HG03139 (cell line): ENCODE measurements around the gene EEA1.
A peak's percentile ranks its signal among the peaks of the same experiment; 100 is the strongest.

Source experiments
- ATAC-seq: cut with Tn5 transposase; IDR thresholded peaks from one replicate; pipeline ENCODE4 v1.9.1; 2021; ENCODE audit not compliant: unreplicated experiment

EEA1 gene

GRCh38 chr12:92938638-92939037 is 9.5 kb upstream of the EEA1 start:
- ATAC-seq, result no peak

DNA sequence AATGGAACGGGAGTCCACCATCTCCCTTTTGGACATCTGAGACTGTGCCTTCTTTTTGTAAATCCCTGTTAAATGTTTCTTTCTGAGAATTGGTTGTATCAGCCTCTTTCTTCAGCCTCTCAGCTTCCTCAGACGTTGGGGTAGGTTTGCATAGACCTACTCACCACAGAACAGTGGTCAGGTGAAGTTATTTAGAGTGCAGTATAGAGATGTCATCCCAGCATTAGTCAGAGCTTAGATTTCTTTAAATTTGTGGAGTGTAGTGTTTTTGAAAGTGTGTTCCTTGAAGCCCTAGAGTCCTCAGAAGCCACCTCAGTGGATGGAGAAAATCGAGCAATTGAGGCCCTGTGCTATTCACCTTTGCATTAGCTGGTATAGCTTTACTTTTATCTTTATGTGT is 8.9 kb upstream of the EEA1 start:
- ATAC-seq, result no peak

DNA sequence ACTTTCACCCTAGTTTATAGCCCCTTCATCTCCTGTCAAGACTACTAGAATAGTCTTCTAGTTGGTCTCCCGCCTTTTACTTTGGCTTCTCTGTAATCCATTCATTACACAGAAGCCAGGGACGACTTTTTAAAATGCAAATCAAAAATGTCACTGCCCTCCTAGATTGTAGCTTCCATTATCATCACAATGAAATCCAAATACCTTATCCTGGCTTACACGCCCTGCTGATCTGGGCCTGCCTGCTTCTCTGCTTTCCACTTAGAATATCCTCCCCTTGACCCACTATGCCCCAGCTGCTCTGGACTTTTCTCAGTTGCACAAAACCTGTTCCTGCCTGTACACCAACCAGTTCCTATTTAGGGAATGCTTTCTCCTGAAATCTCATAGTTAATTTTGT is 4.5 kb upstream of the EEA1 start:
- ATAC-seq, result no peak

DNA sequence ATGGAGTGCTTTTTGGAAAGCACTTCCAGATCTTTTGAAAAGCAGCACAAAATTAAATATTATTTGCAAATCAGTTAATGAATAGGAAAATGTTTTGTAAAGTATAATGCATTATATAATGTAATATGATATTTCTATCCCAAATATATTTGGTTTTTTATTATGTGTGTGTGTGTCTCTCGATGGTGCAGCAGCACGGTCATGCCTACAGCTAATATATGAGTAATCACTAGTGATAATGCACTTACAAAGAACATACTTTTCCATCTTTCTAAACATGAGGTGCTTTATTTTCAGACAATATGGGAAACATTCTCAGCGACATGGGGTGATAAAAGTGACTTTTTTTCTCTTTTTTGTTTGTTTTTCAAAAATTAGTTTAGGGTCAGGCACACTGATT is 1.3 kb upstream of the EEA1 start:
- no peak for ATAC-seq

- ATAC-seq, result no peak
Observed at GRCh38 chr12:92929983-92930382, 888 bp upstream of the EEA1 start.

- ATAC-seq, result peak; percentile 8
Observed at GRCh38 chr12:92928421-92928961, 604 bp downstream of the EEA1 start.

GRCh38 chr12:92927436-92928281 is 1.4 kb downstream of the EEA1 start:
- ATAC-seq, result no peak

DNA sequence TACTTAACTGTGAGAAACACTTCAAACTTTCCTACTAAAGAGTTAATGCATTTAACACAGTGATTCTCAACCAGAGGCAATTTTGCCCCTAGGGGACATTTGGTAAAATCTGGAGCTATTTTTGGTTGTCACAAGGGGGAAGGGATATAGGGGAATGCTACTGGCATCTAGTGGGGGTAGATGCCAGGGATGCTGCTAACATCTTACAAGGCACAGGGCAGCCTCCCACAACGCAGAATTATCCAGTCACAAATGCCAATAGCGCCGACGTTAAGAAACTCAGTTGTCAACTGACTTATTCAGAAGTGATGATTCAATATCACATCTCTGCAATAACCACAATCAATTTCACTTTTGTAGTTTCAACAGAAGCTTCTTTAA is 2.0 kb downstream of the EEA1 start:
- ATAC-seq, result no peak

DNA sequence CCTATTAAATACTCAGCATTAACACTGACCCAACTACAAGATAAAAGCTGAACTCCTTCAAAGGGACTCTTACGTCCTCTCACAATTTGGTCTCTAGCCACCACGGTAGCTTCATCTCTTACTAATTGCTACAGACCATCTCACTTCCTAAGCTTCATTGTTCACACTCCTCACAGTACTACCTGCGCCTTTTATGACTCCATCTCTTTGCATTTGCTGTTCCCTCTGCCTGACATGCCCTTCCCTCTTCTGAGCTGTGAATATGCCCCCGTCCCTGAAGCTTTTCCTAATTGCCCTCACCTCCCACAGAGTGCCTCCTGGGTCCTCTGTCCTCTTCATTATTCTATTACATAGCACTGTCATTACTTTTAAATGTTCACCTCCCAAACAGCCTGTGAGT is 2.5 kb downstream of the EEA1 start:
- no peak for ATAC-seq

DNA sequence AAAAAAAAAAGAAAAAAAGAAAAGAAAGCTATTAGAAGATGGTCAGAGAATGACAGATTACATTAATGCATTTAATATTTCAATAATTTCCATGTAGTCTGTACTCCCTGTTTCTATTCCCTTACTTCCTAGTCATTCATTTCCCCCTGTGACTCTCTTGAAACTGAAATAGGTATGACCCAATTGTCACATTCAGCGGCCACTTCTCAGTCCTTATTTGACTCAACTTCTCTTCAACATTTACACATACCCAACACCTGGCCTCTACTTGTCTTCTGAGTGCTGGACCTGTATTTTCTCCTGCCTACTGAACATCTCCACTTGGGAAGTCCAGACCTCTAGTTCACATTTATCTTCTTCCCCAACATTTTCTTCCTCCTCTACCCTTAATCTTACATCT is 7.2 kb downstream of the EEA1 start:
- ATAC-seq, result peak; percentile 96

GRCh38 chr12:92915365-92915764 is 13.7 kb downstream of the EEA1 start:
- ATAC-seq, result no peak

GRCh38 chr12:92914170-92914569 is 14.9 kb downstream of the EEA1 start:
- ATAC-seq, result no peak

DNA sequence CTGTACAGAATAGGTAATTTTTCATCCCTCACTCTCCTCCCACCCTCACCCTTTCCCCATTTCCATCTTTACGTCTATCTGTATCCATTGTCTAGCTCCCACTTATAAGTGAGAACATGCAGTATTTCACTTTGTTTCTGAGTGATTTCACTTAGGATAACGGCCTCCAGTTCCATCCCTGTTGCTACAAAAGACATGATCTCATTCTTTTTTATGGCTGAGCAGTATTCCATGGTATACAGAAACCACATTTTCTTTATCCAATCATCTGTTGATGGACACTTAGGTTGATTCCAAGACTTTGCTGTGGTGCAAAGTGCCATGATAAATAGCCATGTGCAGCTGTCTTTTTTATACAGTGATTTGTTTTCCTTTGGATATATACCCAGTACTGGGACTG is 16.4 kb downstream of the EEA1 start:
- ATAC-seq, result no peak

- ATAC-seq, result no peak
Observed at GRCh38 chr12:92912052-92912451, 17.0 kb downstream of the EEA1 start.

GRCh38 chr12:92911339-92911738 is 17.8 kb downstream of the EEA1 start:
- no peak for ATAC-seq

DNA sequence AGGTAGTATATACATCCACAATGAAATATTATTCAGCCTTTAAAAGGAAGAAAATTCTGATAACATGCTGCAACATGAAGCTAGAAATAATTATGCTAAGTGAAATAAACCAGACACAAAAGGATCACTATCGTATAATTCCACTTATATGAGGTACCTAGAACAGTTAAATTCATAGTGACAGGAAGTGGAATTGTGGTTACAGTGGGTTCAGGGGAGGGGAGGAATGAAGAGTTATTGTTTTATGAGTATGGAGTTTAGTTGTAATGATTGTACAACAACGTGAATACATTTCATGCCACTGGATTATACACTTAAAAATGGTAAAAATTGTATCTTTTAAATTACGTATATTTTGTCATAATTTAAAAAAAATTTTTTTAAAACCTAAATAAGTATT is 21.0 kb downstream of the EEA1 start:
- ATAC-seq, result no peak

GRCh38 chr12:92905811-92906554 is 23.1 kb downstream of the EEA1 start:
- ATAC-seq, result no peak

GRCh38 chr12:92905258-92905810 is 23.8 kb downstream of the EEA1 start:
- no peak for ATAC-seq

DNA sequence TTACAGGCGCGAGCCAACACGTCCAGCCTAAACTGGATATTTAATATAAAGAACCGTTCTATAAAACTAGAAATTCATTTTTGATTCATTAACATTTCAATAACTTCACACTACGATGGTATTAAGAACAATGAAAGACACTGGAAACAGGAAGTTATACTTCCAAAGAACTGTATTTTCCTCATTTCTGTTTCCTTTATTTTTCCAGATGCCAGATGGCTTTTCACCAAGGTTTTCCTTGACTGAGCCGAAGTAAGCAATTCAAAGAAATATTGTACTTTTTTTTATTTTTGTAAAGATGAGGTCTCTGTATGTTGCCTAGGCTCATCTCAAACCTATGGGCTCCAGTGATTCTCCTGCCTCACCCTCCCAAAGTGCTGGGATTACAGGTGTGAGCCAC is 28.2 kb downstream of the EEA1 start:
- no peak for ATAC-seq

DNA sequence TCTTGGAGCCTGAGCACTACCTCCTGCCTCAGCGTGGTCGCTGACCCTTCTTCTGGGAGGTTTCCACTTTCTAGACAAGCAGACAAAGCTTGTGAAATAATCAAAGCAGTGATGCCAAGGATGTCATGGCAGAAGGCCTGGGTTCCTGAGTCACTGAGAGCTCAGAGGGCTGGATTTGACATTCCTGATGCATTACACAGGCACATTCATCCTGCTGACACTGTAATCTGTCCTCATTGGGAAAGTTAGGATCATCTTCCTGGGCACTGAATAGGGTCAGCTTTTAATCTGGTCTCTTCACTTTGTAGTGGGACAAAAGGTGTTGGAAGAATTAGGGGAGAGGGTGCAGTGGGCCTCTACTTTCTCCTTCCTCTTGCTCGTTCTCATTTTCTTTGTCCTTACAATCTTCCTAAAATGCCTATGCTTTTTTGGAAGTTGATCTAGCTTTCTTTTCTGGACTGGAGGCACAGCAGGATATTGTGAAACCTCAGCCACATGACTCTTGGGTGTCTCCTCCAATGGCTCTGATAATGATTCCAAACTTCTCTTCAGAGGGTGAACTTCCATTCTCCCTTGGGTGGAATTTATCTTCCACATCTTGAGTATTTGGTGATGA is 29.6 kb downstream of the EEA1 start:
- ATAC-seq, result no peak

DNA sequence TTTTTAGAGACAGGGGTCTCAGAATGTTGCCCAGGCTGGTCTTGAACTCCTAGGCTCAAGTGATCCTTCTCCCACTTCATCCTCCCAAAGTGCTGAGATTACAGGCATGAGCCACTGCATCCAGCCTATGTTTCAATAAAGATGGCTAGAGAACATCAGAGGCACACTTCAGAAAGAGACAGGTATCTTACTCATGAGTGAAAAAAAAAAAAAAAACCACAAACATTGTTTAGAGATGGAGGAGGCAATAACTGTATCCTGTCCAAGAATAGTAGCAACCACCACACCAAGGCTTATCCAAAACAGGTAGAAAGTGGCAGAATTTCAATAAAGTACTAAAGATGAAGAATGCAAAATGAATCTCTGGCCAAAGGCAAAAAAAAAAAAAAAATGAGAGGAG is 30.3 kb downstream of the EEA1 start:
- ATAC-seq, result no peak
